Measurements from ENCODE around the gene ESF1.
A peak's percentile ranks its signal among the peaks of the same experiment; 100 is the strongest.
"Not testable (repeated sequence)": the region's sequence is repeated elsewhere in the genome, so short reads cannot be mapped to it uniquely, and the experiment has no call there.

Gene ESF1

DNA sequence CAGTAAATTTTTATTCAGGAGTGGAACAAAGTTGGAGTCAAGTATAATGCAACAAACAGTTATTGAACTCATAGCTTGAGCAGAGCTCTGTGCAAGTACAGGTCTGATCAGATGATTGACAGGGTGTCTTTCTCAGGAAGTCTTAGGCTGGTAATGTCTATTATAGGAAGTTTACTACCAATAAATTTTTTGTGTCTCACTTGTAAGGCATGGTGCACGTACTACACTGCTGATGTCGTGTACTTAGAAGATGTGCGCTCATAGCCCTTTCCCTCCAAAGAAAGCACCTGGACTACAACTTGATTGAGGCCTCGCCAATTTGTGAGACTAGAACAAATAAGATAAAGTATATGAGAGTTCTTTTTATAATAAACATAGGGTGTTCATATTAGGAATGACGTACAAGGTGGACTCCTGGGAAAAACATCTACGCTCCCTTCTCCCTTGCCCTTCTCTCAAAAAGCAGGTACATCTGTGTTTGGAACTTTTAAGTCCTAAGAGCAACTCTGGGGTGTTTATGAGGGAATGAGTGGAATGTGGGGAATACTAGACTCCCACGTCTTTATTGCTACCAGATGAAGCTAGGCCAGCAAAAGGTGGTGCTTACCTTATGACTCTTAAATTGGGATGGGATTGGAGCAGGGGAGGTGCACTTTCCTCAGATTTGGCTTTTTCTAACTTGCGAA, 1.6 kb upstream of the ESF1 start:
- DNase-seq = no peak

- no peak for DNase-seq
Observed at GRCh38 chr20:13784271-13784892, 337 bp downstream of the ESF1 start.

DNA sequence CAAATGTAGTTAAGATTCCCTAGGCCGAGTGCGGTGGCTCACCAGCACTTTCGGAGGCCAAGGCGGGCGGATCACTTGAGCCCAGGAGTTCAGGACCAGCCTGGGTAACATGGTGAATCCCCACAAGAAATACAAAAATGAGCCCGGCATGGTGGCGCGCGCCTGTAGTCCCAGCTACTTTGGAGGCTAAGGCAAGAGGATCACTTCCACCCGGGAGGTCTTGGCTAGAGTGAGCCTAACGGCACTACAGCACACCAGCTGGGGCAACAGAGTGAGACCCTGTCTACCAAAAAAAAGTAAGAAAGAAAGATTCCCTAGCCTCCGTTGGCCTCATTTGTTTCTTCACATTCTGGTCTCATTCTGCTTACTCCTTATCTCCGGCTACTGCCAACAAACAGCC, 1.2 kb downstream of the ESF1 start:
- DNase-seq = no peak

- DNase-seq = no peak
Observed at GRCh38 chr20:13778827-13779226, 5.9 kb downstream of the ESF1 start.

- no peak for DNase-seq
Observed at GRCh38 chr20:13777171-13777601, 7.5 kb downstream of the ESF1 start.

DNA sequence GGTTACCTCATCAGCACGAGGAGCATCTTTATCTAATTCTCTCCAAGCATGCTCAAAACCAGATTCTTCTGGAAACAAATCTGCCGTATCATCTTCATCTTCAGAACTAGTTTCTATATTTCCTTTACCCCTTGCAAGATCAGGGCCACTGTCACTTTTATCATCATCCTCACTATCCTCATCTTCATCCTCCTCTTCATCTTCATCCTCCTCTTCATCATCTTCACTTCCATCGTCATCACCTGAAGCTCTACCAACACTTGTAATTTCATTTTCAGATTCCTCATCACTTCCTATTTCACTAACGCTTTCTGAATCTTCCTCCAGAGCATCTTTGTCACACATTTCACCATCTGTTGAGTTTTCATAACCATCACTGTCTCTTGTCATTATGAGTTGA, 8.9 kb downstream of the ESF1 start:
- DNase-seq = no peak

- no peak for DNase-seq
Observed at GRCh38 chr20:13772529-13772928, 12.2 kb downstream of the ESF1 start.

DNA sequence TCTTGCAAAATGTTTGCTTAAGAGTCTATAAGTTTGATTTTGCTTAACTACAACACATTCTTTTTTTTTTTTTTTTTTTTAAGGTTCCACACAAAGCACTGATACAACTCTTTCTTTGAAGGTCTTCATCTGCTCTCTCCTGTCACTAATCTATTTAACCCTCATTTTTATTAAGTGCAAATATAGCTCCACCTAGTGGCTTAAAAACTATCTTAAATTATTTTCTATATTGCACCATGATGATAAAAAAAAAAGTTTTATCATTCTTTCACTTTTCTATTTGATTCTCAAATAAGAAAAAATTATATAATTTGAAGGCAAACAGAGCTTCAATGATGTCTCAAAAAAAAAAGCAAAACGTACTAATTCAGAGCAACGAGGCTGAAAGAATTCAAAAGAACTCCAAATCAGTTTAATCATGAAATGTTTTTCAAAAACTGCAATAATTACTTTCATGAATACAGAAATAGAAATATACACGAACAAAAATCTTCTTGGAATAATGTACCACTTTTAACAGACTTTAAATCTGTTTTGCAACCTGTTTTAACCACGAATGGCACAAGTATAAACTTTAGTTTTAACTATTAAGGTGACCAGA, 12.8 kb downstream of the ESF1 start:
- DNase-seq = peak; percentile 22

DNA sequence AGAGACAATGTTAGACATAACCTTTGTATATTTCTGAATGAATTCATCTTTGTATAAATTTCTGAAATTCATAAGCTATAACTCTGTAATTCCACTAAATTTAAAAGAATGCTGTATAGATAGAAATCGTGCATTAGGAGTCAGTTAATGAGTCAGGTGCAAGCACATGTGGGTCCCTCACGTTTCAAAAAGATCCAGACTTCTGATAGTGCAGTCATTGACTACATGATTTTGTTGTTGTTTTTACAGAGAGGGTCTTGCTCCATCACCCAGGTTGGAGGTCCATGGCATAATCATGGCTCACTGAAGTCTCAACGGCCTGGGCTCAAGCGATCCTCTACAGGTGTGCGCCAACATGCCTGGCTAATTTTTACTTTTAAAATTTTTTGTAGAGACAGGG, 14.6 kb downstream of the ESF1 start:
- DNase-seq = no peak

DNA sequence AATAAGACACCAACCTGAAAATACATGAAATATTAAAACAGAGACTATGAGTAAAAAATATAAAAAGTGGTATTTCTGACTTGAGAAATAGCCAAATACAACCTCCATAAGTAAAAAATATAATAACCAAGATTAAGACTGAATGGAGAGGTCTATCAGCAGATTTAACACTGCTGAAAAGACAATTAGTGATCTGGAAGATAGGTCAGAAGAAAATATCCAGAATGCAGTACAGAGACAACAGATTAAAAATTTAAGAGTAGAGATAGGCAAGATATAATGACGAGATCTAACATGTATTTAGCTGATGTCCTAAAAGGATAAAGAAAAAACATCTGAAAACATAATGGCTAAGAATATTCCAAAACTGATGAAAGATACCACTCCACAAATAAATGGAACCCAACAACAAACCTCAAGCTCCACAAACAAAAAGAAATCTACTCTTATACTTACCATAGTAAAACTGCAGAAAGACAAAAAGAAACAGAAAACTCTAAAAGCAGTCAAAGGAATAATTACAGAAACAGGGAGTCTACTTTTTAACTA, 18.8 kb downstream of the ESF1 start:
- DNase-seq = no peak

DNA sequence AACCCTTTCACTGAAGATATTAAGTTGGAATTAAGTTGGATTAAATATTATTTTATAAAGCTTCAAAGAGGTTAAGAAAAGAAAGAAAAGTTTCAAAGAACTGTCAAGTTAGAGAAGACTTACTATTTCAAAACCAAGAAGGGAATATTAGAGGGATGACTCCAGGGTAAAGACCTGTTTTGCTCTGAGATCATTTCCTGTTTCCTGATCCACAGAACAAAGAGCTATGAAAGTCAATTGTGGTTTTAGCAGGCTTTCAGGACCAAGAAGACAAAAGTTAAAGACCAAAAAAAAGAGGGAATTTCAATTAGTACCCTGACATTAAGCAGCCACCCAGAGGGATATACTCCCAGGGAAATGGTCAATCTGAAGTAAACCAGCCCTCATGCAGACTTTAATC, 19.4 kb downstream of the ESF1 start:
- DNase-seq = no peak

GRCh38 chr20:13760451-13760946, 24.2 kb downstream of the ESF1 start:
- not testable (repeated sequence) for DNase-seq

- no peak for DNase-seq
Observed at GRCh38 chr20:13758884-13759283, 25.8 kb downstream of the ESF1 start.

GRCh38 chr20:13756551-13756950, 28.2 kb downstream of the ESF1 start:
- no peak for DNase-seq

DNA sequence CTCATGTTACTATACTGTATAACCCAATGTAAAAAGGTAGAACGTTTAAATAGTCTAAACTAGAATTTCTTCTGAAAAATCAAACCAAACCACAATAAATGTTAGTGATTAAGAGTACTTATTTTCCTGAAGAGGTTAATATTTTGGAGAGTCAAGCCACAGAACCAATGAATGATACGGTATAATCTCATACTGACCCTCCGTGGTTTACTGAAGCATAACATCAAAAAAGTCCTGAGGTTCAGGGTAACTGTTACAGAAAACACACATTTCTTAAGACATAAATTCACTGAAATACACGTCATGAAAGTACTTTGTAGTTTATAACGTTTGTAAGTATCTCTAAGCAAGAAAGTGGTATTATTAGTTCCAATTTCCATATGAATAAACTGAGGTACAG, 28.9 kb downstream of the ESF1 start:
- DNase-seq = no peak

GRCh38 chr20:13753436-13754036, 31.2 kb downstream of the ESF1 start:
- DNase-seq = no peak

- DNase-seq = no peak
Observed at GRCh38 chr20:13749811-13750210, 34.9 kb downstream of the ESF1 start.

- DNase-seq = no peak
Observed at GRCh38 chr20:13745784-13746183, 38.9 kb downstream of the ESF1 start.

GRCh38 chr20:13744352-13744751, 40.4 kb downstream of the ESF1 start:
- DNase-seq = no peak

- no peak for DNase-seq
Observed at GRCh38 chr20:13741879-13742278, 42.8 kb downstream of the ESF1 start.

- no peak for DNase-seq
Observed at GRCh38 chr20:13739731-13740649, 44.7 kb downstream of the ESF1 start.

DNA sequence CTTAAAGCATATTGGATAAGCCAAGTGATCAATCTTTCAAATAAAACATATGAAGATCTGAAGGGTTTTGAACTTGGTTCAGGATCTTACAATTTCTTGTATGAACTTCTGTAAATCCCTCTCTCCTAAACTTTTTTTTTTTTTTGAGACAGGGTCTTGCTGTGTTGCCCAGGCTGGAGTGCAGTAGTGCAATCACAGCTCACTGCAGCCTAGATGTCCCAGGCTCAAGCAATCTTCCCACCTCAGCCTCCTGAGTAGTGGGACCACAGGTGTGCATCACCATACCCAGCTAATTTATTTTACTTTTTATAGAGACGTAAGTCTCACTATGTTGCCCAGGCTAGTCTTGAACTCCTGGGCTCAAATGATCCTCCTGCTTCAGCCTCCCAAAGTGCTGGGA, 46.5 kb downstream of the ESF1 start:
- DNase-seq = not testable (repeated sequence)
